Measurements from ENCODE around the gene EFCAB6. TPM values are rescaled to one million over a fixed set of nuclear protein-coding genes. Genes with fewer than 3 reads are reported as not detected.

EFCAB6 gene
- total RNA-seq, 2 donors from 2014 or later = 0.12 to 1.3 TPM

DNA sequence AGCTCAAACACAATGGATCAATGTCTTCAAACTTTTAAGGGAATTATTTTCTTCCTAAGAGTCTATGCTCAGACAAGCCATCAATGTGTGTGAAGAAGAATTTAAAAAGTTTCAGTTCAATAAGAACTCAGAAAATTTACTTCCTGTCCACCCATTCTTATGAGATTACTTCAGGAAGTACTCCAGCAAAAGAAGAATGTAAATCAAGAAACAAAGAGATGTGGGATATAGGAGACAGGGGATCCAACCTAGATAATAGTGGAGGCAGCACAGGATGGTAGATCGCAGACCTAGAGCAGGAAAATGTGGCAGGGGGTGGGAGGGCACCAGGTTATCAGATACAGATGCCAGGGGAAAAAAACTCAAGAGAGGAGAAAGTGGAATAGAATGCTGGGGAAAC lies 229.7 kb downstream of the EFCAB6 start:
- H3K27me3 Mint-ChIP-seq = peaks cover 15 to 32% of the 10 kb centered on the region in 2 donors
- DNase-seq (ENCODE audit: low spot score) = no peak
- H3K36me3 Mint-ChIP-seq = peaks cover 11% of the 10 kb centered on the region
- no peak overlapping the region for H3K4me3 Mint-ChIP-seq
- H3K4me1 Mint-ChIP-seq (ENCODE audit: low read depth in 2 of 2) = no peaks in the 10 kb centered on the region
- ATAC-seq = no peak
- H3K27ac Mint-ChIP-seq = no peak overlapping the region
- H3K9me3 Mint-ChIP-seq = peaks cover 8% of the 10 kb centered on the region

DNA sequence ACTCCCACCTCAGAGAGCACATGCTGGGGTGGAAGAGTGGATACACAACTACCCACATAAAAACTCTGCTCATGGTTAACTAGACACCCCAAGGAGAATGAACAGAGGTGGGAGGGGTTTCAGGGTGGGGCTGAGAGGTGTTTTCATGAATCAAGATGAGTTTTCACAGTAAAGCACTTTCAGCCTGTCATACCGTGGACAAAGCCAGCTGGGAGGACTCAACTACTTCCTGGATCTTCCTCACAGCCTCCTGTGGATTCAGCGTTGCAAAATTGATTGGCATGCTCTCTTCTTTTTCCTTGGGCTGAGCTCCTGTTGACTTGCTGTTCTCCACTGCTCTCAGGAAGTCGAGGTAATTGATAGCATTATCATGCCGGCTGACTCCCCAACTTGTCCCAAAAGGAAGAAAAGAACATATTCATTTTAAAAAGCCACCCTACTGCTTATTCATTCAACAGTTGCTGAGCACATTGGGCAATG lies 231.8 kb downstream of the EFCAB6 start:
- peaks cover 8% of the 10 kb centered on the region for H3K9me3 Mint-ChIP-seq
- DNase-seq (ENCODE audit: low spot score) (no peak), ATAC-seq (no peak)
- H3K4me3 Mint-ChIP-seq = no peak overlapping the region
- H3K4me1 Mint-ChIP-seq (ENCODE audit: low read depth in 2 of 2) = no peaks in the 10 kb centered on the region
- no peak overlapping the region for H3K27ac Mint-ChIP-seq
- H3K27me3 Mint-ChIP-seq = peaks cover 11% of the 10 kb centered on the region in 2 donors
- H3K36me3 Mint-ChIP-seq = peaks cover 10% of the 10 kb centered on the region

GRCh38 chr22:43574738-43575137 lies 237.4 kb downstream of the EFCAB6 start:
- H3K4me3 Mint-ChIP-seq = no peak overlapping the region

DNA sequence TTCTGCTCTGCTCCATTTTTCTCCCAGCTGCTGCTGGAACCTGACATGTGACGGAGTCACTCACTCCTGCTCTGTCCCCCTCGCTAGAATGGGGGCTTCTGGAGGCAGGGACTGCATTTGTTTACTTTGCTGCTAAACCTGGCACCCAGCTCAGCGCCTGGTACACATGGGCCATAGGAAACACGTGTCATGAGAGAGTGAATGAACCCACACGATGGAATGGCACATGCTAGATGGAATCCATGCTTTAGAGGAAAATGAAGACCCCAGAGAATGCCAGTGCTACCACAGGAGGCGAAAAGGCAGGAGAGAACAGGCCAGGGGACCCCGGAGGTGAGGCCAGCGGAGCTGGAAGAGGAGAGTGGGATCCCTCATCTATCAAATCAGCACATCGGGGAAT lies 239.4 kb downstream of the EFCAB6 start:
- no peak for DNase-seq (ENCODE audit: low spot score)
- no peaks in the 10 kb centered on the region for H3K36me3 Mint-ChIP-seq
- no peak for ATAC-seq
- no peaks in the 10 kb centered on the region for H3K4me1 Mint-ChIP-seq (ENCODE audit: low read depth in 2 of 2)
- no peak overlapping the region for H3K4me3 Mint-ChIP-seq
- no peak overlapping the region for H3K27ac Mint-ChIP-seq
- H3K9me3 Mint-ChIP-seq = no peaks in the 10 kb centered on the region
- H3K27me3 Mint-ChIP-seq = peaks cover 7 to 13% of the 10 kb centered on the region in 2 donors

More at GRCh38 chr22:43574738-43575137, 237.4 kb downstream of the EFCAB6 start:
- no peaks in the 10 kb centered on the region for H3K4me1 Mint-ChIP-seq (ENCODE audit: low read depth in 2 of 2)
- ATAC-seq (no peak), DNase-seq (ENCODE audit: low spot score) (no peak)
- no peaks in the 10 kb centered on the region for H3K36me3 Mint-ChIP-seq
- H3K27ac Mint-ChIP-seq = no peak overlapping the region
- peaks cover 7 to 8% of the 10 kb centered on the region in 2 donors for H3K27me3 Mint-ChIP-seq
- no peaks in the 10 kb centered on the region for H3K9me3 Mint-ChIP-seq

DNA sequence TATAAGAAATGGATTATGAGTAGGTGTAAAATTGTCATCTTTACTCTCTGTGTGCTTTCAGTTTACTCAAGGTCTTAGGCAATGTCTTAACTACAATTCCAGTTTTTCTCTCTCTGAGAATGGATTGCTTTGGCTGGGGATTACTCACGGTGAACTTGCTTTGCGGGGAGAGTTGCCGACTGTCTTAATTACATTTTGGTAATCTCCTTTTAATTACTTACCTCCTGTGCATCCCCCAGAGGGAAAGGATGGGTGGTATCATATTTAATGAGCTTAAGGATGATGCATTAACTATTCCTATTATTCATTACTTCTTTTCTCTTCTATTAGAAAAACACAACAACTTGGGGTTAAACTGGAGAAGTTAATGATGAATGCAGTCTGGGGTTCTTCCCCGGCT lies 240.9 kb downstream of the EFCAB6 start:
- H3K27ac Mint-ChIP-seq = no peak overlapping the region
- H3K4me1 Mint-ChIP-seq (ENCODE audit: low read depth in 2 of 2) = no peaks in the 10 kb centered on the region
- ATAC-seq (no peak), DNase-seq (ENCODE audit: low spot score) (no peak)
- no peaks in the 10 kb centered on the region for H3K36me3 Mint-ChIP-seq
- H3K9me3 Mint-ChIP-seq = no peaks in the 10 kb centered on the region
- no peak overlapping the region for H3K4me3 Mint-ChIP-seq
- peaks cover 7 to 13% of the 10 kb centered on the region in 2 donors for H3K27me3 Mint-ChIP-seq

DNA sequence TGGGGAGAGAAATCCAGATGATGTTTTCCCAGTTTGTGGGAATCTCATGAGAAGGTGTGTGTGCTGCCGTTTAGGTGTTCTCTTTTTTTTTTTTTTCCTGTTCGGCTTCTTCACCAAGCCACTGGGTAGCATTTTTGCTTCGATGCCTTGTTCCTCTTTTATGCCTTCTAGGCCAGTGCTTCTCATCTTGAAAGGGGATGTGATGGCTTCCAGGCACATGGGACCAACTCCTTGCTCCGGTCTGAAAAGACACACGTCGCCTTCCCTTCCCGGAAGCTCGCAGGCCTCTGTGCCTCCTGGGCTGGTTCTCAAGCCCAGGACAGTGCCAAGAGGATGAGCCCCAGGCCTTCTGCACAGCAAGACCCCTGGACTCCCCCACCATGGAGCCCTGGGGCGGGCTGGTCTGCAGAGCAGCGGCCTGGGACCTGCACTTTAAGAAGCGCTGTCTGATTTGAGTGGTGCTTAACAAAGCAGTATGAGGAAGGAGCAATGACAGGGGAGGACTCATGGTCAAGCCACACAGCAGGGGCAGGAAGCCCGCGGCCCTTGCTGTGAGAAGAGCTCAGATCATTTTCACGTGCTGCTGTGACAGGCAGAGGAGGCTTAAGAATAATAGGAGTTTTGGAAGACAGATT lies 241.5 kb downstream of the EFCAB6 start:
- ATAC-seq = no peak
- no peak for DNase-seq (ENCODE audit: low spot score)
- Mint-ChIP-seq H3K4me1 (ENCODE audit: low read depth in 2 of 2) (no peaks in the 10 kb centered on the region), H3K36me3 (no peaks in the 10 kb centered on the region), H3K27ac (no peak overlapping the region), H3K9me3 (no peaks in the 10 kb centered on the region), H3K27me3 (peaks cover 7 to 13% of the 10 kb centered on the region in 2 donors), H3K4me3 (no peak overlapping the region)

- no peak for ATAC-seq
- no peaks in the 10 kb centered on the region for H3K36me3 Mint-ChIP-seq
- no peak overlapping the region for H3K4me3 Mint-ChIP-seq
- no peak overlapping the region for H3K27ac Mint-ChIP-seq
- no peaks in the 10 kb centered on the region for H3K4me1 Mint-ChIP-seq (ENCODE audit: low read depth in 2 of 2)
- no peaks in the 10 kb centered on the region for H3K9me3 Mint-ChIP-seq
- no peak for DNase-seq (ENCODE audit: low spot score)
- H3K27me3 Mint-ChIP-seq = peaks cover 7 to 13% of the 10 kb centered on the region in 2 donors
These were observed 243.0 kb downstream of the EFCAB6 start for GRCh38 chr22:43569111-43569510.

- Mint-ChIP-seq H3K27ac (no peak overlapping the region), H3K9me3 (no peaks in the 10 kb centered on the region), H3K27me3 (peaks cover 3 to 11% of the 10 kb centered on the region in 2 donors), H3K4me3 (no peak overlapping the region), H3K4me1 (ENCODE audit: low read depth in 2 of 2) (no peaks in the 10 kb centered on the region), H3K36me3 (no peaks in the 10 kb centered on the region)
- ATAC-seq (no peak), DNase-seq (ENCODE audit: low spot score) (no peak)
These were observed 244.3 kb downstream of the EFCAB6 start for GRCh38 chr22:43567691-43568324.

DNA sequence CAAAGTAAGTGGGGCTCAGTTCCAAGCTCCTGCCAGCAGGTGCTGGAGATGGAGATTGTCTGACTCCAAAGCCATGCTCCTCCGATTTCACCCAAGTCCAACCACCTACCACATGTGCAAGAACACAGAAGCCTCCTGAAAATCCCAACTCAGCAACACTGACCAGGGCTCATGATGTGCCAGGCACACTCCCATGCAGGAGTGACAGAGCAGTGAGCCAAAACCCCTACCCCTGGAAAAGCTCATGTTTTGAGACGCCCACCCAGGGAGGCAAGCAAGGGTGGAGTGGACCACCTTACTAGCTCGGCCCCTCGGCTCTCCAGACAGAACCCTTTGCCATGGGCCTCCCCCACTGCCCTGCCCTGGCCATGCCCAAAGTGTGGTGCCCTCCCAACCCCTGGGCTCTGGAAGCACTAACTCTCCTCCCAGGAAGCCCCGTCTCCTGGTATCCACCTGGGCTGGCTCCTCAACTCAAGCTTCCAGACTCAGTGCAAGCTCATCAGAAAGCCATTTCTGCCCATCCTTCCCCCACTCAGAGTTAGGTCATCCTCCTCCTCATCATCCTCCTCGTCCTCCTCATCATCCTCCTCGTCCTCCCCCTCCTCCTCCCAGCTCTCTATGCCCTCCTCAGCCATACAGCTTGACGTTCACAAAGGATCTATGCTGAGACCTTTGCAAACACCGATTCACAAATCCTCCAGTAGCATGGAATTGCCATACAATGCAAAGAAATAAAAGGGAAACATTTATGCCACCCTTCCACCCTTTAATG lies 245.4 kb downstream of the EFCAB6 start:
- no peaks in the 10 kb centered on the region for H3K4me1 Mint-ChIP-seq (ENCODE audit: low read depth in 2 of 2)
- H3K27me3 Mint-ChIP-seq = peaks cover 0 to 6% of the 10 kb centered on the region in 2 donors
- no peaks in the 10 kb centered on the region for H3K36me3 Mint-ChIP-seq
- ATAC-seq = no peak
- no peaks in the 10 kb centered on the region for H3K9me3 Mint-ChIP-seq
- no peak overlapping the region for H3K4me3 Mint-ChIP-seq
- DNase-seq (ENCODE audit: low spot score) = no peak
- no peak overlapping the region for H3K27ac Mint-ChIP-seq

- no peaks in the 10 kb centered on the region for H3K9me3 Mint-ChIP-seq
- no peak for ATAC-seq
- peaks cover 0 to 5% of the 10 kb centered on the region in 2 donors for H3K27me3 Mint-ChIP-seq
- DNase-seq (ENCODE audit: low spot score) = no peak
- no peak overlapping the region for H3K4me3 Mint-ChIP-seq
- H3K27ac Mint-ChIP-seq = no peak overlapping the region
- no peaks in the 10 kb centered on the region for H3K36me3 Mint-ChIP-seq
- no peaks in the 10 kb centered on the region for H3K4me1 Mint-ChIP-seq (ENCODE audit: low read depth in 2 of 2)
These were observed 246.1 kb downstream of the EFCAB6 start for GRCh38 chr22:43566021-43566420.

DNA sequence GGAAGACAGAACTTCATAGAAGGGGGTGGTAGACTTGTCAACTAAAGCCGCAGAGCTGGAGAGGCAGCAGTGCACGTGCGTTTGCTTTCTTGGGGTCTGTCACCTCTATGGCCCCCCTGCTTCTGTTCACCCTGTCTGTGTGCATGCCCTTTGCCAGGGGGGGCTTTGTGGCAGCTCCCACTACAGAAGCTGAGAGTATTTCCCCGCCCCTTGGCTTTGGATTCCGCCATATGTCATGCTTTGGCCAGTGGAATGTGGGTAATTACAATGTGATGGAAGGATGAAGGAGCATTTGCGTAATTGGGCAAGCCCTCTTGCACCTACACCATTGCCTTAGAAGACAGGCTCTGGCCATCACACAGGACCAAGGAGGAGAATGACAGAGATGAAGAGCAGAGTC lies 247.2 kb downstream of the EFCAB6 start:
- Mint-ChIP-seq H3K4me3 (no peak overlapping the region), H3K27me3 (peaks cover 0 to 5% of the 10 kb centered on the region in 2 donors), H3K36me3 (no peaks in the 10 kb centered on the region), H3K9me3 (no peaks in the 10 kb centered on the region), H3K27ac (no peak overlapping the region), H3K4me1 (ENCODE audit: low read depth in 2 of 2) (no peaks in the 10 kb centered on the region)
- DNase-seq (ENCODE audit: low spot score) = no peak
- ATAC-seq = no peak

DNA sequence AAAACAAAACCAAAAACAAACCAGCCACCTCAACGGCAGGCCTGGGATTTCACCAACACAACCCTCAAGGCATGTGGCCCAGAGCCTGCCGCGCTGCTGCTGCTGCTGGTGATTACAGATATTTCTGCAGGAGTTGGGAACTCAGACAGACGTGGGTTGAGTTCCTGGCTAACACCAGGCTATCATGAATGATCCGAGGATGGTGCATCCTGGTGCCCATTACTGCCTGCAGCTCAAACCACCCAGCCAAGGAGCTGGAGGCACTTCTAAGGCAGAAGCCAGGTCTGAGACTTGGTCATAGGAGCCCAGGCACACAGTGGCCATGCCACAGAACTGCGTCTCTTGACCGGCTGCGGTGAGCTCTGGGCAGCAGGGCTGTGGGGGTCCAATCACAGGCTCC lies 248.5 kb downstream of the EFCAB6 start:
- H3K4me1 Mint-ChIP-seq (ENCODE audit: low read depth in 2 of 2) = no peaks in the 10 kb centered on the region
- DNase-seq (ENCODE audit: low spot score) (no peak), ATAC-seq (no peak)
- H3K27ac Mint-ChIP-seq = no peak overlapping the region
- no peaks in the 10 kb centered on the region for H3K9me3 Mint-ChIP-seq
- peaks cover 0 to 5% of the 10 kb centered on the region in 2 donors for H3K27me3 Mint-ChIP-seq
- H3K36me3 Mint-ChIP-seq = no peaks in the 10 kb centered on the region
- H3K4me3 Mint-ChIP-seq = no peak overlapping the region

GRCh38 chr22:43562843-43563242 lies 249.3 kb downstream of the EFCAB6 start:
- DNase-seq (ENCODE audit: low spot score) = no peak
- Mint-ChIP-seq H3K27ac (no peak overlapping the region), H3K9me3 (no peaks in the 10 kb centered on the region), H3K4me3 (no peak overlapping the region), H3K36me3 (no peaks in the 10 kb centered on the region), H3K27me3 (no peaks in the 10 kb centered on the region), H3K4me1 (ENCODE audit: low read depth in 2 of 2) (no peaks in the 10 kb centered on the region)
- peak; percentile 5 to 24 for ATAC-seq

All from natural killer cell treated with Interleukin-12 subunit alpha and Interleukin-12 subunit beta and Interleukin-15 and Interleukin-18, amount 100 ng/mL, for 72 hours (primary cell).